T-helper 2 cell treated with Interferon-gamma antibody and Interleukin-4, amounts not matched to agents 100 ng/mL and 5 ng/mL, for 36 hours (primary cell): ENCODE data around the gene CPTP. TPM values are rescaled to one million over a fixed set of nuclear protein-coding genes. Genes with fewer than 3 reads are reported as not detected.

Experiments
- intact Hi-C: fragments of 100-400 bp; cut with micrococcal nuclease; formaldehyde crosslinking; loops from one replicate; pipeline ENCODE4 v1.15.1; 2023
- total RNA-seq: library from RNA; stranded (reverse); gene quantifications from 2 replicates; pipeline ENCODE4 v1.2.3, GENCODE V29; 2022

Gene CPTP
- total RNA-seq, 1 donor from 2014 or later: 20.0 TPM

DNA sequence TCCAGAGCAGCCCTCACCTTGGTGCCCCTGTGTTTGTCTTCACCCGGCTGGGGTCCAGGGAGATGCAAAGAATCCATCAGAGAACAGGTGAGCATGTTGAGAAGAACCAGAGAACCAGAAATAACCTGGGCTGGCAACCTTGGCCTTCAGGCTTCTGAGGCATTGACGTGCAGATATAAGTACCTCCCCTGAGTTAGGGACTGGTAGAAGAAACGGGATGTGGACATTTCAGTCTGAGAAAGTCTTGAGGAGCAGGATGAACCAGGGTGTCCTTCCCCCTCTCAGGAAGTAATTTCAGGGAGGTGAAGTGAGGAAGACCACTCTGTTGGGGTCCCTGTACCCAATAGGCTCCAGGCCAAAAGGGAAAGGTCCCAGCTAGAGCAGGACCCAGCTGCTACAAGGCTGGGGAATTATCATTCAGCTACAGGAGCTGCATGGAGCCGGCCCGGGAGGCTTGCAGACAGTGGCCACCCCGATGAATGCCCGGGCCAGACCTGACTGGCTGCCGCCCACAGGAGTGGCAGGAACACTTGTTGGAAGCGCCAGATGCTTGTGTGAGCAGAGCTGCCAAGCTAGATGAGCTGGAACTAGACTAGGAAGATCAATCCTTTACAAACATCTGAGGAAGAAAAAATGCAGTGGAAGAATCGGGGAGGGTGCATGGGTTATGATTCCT, 52.1 kb downstream of the CPTP start:
- intact Hi-C loops: loop anchor here (10.0 kb wide), 1 partner anchor 72 kb away; the partner anchor contains the start of genes ACAP3 and PUSL1

DNA sequence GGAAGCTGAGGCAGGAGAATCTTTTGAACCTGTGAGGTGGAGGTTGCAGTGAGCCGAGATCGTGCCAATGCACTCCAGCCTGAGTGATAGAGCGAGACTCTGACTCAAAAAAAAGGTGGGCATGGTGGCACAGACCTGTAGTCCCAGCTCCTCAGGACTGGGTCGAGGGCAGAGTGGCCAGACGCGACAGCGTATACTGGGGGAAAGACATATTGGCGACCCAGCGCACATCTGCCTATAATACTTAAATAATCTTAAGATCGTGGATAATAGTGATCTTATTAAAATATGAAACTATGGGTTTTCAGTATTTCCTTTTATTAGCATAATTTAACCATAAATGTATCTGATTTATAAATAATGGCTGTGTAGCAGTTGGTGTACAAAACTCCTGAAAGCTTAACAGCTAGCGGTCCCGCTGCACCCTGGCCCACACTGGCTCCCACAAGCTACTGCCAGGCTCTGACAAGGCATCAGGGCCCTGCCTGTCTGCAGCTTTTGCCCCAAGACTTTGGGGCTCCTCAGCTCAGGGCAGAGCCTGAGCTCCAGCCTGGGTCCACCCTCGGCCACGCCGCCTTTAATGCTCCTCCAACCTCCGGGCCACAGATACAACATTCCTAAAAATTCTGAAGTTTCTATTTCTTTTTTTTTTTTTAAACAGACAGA, 53.1 kb downstream of the CPTP start:
- intact Hi-C loops: loop anchor here (10.0 kb wide), 1 partner anchor 73 kb away; the partner anchor contains the start of genes ACAP3 and PUSL1

Other genes starting within 250 kb of the CPTP start
- 16.3 and 16.8 TPM in 2 replicates for gene C1orf159, start 208.7 kb upstream of the CPTP start, total RNA-seq
- 0.30 and 0.89 TPM in 2 replicates for gene TTLL10, start 150.9 kb upstream of the CPTP start, total RNA-seq
- gene TNFRSF18, start 118.2 kb upstream of the CPTP start, total RNA-seq: 26.8 and 29.8 TPM in 2 replicates
- gene TNFRSF4, start 110.6 kb upstream of the CPTP start, total RNA-seq: 46.0 and 47.8 TPM in 2 replicates
- gene SDF4, start 92.8 kb upstream of the CPTP start, total RNA-seq: 111 and 112 TPM in 2 replicates
- 27.1 and 27.5 TPM in 2 replicates for gene B3GALT6, start 92.6 kb upstream of the CPTP start, total RNA-seq
- 2.9 and 3.2 TPM in 2 replicates for gene C1QTNF12, start 78.1 kb upstream of the CPTP start, total RNA-seq
- 76.0 and 80.4 TPM in 2 replicates for gene UBE2J2, start 50.9 kb upstream of the CPTP start, total RNA-seq
- gene SCNN1D, start 44.4 kb upstream of the CPTP start, total RNA-seq: 3.6 and 4.6 TPM in 2 replicates
- gene ACAP3, start 16.9 kb upstream of the CPTP start, total RNA-seq: 66.6 and 67.7 TPM in 2 replicates
- 22.3 and 23.1 TPM in 2 replicates for gene PUSL1, start 16.2 kb upstream of the CPTP start, total RNA-seq
- gene INTS11, start 142 bp upstream of the CPTP start, total RNA-seq: 115 and 116 TPM in 2 replicates
- gene TAS1R3, start 6.5 kb downstream of the CPTP start, total RNA-seq: 1.0 and 1.2 TPM in 2 replicates
- gene DVL1, start 24.6 kb downstream of the CPTP start, total RNA-seq: 31.5 and 35.4 TPM in 2 replicates
- gene MXRA8, start 33.8 kb downstream of the CPTP start, total RNA-seq: 0.11 TPM in 2 replicates
- gene AURKAIP1, start 50.4 kb downstream of the CPTP start, total RNA-seq: 110 and 112 TPM in 2 replicates
- 111 TPM in 2 replicates for gene CCNL2, start 74.5 kb downstream of the CPTP start, total RNA-seq
- gene MRPL20, start 82.5 kb downstream of the CPTP start, total RNA-seq: 123 and 133 TPM in 2 replicates
- gene ANKRD65, start 96.5 kb downstream of the CPTP start, total RNA-seq: not detected in 2 replicates
- gene VWA1, start 110.9 kb downstream of the CPTP start, total RNA-seq: 0.27 and 0.68 TPM in 2 replicates
- 0.16 and 0.93 TPM in 2 replicates for gene ATAD3C, start 124.9 kb downstream of the CPTP start, total RNA-seq
- 49.2 and 51.4 TPM in 2 replicates for gene ATAD3B, start 147.0 kb downstream of the CPTP start, total RNA-seq
- 51.9 and 52.4 TPM in 2 replicates for gene ATAD3A, start 187.4 kb downstream of the CPTP start, total RNA-seq
- 1.0 and 1.1 TPM in 2 replicates for gene TMEM240, start 215.8 kb downstream of the CPTP start, total RNA-seq